GM18505 (cell line): ENCODE data around the gene CCDC57.
"Not testable (repeated sequence)": the region's sequence is repeated elsewhere in the genome, so short reads cannot be mapped to it uniquely, and the experiment has no call there.

Experiments used
- ATAC-seq: cut with Tn5 transposase; IDR thresholded peaks from one replicate; pipeline ENCODE4 v1.9.1; 2021; ENCODE audit not compliant: unreplicated experiment
- POLR2A ChIP-seq: IDR thresholded peaks from 4 replicates; pipeline ENCODE4 v1.6.1; 2011; ENCODE audit warnings: borderline replicate concordance; ENCODE audit not compliant: insufficient read depth, insufficient read length; ENCODE audit errors: extremely low read depth

Gene CCDC57

DNA sequence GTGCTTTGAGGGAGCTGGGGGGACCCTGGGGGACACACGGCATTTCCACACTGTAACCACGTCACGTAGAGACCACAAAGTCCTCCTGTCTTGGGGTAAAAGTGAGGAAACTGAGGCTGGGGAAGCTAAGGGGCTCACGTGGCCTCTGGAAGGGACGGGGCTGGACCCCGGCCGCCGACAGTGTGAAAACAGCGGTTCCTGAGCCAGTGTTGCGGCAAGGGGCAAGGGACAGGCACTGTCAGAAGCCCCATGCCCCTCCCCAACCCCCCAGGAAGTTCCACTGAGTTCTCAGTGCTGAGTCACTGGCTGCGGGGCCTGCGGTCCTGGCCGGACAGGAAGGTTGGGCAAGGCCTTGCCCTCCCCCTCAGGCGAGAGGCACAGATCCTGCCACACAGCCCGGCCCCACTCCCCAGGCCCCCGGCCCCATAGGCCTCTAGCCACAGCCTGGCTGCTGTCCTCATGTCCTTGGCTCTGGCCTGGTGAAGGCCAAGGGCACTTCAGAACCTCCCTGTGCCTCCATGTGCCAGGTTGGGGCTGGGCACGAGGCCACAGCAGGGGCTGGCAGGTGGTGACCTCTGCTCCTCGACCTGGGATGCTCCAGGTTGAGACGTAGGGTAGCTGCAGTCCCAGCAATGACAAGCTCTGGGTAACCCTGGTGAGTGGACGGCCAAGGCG is 5.0 kb upstream of the CCDC57 start:
- ATAC-seq: no peak
- no peak for TF ChIP-seq POLR2A

DNA sequence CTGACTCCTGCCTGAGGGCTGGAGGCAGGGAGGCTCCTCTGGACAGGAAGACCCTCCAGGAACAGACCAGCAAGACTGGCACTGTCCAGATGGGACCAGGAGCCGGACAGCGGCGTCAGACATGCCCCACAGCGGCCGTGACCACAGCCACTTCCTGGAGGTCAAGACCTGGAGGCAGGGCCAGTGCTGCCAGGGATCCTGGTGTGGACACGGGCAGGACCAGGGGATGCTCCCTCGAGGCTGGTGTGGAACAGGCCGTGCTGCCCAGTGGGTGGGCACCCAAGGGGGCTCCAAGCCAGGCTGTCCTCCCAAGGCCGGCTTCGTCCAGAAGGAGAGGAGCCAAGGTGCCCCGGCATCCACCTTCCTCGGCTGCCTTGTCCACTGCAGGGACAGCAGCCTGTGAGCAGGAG is 4.5 kb upstream of the CCDC57 start:
- TF ChIP-seq POLR2A: no peak
- ATAC-seq: no peak

DNA sequence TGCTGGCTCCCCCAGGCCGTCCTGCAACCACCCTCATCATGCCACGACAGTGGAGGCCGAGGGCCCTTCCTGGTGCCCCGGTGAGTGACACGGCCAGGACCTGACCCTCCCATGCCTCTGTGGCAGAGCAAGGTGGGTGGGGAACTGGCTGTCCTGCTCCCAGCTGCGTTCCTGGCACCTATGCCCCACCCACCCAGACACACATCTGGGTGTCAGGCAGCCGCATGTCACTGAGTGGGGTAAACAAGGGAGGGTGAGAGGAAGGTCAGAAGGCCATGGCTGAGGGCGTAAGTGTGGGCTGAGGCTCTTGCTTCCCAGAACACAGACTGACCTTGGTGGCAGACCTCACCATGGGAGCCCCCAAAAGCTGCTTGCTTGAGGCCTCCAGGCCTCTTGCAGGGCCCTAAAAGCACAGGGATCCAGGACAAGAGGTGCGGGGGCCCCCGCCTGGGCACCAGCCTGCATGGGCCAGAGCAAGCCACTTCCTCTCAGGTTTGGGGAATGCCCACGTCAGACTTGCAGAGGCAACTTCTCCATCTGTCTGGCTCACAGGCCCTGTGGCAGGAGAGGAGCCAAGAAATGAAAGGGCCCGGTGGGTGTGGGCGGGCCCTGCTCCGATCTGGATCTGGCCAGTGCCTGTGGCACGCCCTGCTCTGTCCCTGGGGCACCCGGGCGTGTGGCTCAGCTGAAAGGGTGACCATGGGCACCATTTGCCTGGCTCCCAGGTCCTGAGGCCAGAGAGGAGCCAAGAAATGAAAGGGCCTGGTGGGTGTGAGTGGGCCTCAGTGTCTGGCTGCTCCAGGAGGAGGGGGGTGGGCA is 3.9 kb upstream of the CCDC57 start:
- no peak for ATAC-seq
- no peak for TF ChIP-seq POLR2A

DNA sequence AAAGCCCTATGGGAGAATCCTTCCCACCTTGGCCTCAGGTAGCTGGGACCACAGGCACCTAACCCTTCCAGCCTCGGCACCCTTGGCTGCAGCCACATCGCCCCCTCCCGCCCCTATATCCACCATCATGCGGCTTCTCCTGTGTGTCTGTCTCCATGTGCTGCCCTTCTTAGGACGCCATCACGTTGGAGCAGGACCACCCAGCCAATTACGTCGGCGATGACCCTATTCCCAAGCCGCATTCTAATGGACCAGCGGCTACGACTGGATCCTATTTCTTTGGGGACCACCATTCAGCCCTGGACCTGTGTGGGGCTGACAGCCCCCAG is 3.3 kb upstream of the CCDC57 start:
- no peak for ATAC-seq
- no peak for TF ChIP-seq POLR2A

DNA sequence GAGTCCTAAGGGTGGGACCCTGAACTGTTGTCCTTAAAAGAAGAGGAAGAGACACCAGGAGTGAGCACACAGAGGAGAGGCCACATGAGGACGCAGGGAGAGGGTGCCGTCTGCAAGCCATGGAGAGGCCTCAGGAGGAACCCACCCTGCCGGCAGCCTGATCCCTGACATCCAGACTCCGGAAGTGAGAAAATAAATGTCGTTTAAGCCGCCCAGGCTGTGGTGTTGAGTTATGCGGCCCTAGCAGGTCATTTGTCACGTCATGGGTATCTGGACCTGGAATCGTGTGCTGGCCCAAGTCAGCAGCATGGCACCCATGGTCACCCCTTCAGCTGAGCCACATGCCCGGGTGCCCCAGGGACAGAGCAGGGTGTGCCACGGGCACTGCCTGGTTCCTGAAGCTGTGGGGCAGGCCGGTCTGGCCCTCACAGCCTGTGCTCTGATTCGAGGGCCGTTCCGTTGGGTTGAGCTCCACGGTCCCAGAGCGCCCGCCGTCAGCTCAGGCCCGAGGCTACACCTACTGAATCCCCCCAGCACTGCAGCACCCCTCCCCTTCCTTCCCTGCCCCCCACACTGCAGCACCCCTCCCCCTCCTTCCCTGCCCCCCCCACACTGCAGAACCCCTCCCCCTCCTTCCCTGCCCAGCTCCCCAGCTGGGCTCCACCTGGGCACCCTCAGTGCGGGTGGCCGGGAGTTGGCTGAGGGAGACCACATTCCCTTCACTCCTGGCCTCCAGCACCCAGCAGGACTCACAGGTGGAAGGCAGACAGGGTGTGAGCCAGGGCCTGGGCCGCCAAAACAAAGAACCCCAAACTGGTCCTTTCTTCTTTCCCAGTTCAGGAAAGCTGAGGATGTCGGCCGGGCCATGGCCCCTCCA is 2.7 kb upstream of the CCDC57 start:
- TF ChIP-seq POLR2A: no peak
- ATAC-seq: no peak

DNA sequence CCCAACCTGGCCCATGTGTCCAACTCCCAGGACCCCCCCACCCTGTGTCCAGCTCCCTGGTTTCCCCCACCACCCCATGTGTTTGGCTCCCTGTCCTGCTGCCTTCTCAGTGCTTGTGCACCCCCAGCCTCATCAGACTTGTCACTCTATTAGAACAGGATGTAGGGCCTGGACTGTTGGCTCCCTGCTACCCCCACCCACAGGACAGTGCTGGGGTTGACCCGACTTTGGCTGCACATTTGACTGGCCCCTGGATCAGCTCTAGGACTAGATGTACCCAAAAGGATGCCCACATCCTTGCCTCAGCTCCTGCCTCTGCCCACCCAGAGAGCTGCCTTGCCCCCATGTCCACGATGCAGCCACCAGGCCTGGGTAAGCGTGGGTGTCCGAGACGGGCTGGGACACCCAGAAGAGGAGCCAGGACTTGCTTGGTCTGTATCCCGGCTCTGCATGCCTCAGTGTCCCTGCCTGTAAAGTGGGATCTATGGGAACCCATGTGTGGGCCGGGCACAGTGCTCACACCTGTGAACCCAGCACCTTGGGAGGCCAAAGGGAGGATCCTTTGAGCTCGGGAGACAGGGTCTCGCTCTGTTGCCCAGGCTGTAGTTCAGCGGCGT is 1.5 kb upstream of the CCDC57 start:
- ATAC-seq: no peak
- no peak for TF ChIP-seq POLR2A

DNA sequence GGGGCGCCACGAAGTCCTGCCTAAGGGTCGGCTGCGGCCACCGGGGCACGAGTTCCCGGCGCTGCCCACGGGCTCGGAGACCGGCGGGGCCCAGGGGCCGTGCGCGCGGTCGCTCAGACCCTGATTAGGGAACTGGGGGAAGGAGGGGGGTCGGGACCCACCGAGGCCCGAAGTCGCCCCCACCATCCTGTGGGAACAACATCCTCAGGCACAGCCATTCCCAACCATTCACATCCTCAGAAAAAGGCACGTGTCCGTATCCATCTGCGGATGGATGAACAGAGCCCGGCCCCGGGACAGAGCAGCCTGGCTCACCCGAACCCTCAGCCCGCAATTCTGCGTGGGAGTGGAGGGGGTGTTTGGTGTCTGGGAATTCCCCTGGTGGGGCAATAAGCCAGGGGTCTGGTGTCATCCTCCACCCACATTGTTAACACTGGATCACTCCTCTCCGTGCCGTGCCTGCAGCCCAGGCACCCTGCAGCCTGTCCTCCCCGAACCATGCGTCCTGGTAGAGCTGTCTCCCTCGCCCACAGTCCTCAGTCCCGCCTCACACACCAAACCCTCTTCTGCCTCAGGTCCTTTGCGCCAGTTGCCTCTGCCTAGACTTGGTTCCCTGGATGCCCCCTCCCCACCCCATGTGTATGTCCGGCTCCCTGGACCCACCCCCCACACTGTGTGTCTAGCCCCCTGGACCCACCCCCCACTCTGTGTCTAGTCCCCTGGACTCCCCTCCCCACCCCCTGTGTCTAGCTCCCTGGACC is 789 bp upstream of the CCDC57 start:
- peak; percentile 12 for TF ChIP-seq POLR2A
- peak; percentile 12 for ATAC-seq

DNA sequence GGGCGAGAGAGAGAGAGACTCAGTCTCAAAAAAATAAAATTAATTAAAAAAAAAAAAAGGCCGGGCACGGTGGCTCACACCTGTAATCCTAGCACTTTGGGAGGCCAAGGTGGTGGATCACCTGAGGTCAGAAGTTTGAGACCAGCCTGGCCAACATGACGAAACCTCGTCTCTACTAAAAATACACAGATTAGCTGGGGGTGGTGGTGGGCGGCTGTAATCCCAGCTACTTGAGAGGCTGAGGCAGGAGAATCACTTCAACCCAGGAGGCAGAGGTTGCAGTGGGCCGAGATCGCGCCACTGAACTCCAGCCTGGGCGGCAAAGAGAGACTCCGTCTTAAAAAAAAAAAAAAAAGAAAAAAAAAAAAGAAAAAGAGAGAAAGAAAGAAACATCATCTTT is 2.0 kb downstream of the CCDC57 start:
- ATAC-seq: not testable (repeated sequence)

DNA sequence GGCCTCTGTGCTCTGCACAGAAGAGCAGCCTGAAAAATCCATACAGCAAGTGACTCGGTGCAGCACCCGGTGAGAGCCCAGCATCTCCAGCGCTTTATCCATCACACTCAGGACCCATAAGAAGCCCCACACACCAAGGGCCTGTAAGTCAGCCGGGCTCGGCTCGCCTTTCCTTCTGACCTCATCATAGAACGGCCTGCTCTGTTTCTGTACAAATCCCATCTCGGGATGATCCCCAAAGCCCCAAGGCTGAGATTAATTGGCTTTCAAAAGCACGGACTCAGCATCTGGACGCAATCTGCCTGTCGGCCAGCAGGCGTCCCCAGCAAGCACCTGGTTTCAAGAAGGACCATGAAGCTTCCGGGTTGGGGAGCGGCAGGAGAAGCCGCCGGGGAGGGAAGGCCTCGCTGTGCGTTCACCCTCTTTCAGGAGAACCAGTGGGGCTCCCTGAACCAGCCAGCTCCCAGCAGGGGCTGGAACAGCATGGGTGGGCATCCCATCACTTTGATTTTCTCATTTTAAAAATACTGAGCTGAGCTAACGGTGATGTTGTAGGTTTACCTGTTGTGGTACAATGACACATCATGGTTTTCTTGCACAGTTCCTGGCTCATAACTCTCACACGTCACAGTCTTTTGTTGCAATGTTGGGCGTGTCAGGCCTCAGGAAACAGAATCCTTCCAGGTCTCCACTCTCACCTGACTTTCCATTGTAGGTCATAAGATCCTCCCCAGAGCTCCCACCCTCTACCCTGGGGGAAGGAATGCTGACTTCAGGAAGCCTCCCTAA is 6.7 kb downstream of the CCDC57 start:
- TF ChIP-seq POLR2A: peak; percentile 92
- peak; percentile 64 for ATAC-seq

DNA sequence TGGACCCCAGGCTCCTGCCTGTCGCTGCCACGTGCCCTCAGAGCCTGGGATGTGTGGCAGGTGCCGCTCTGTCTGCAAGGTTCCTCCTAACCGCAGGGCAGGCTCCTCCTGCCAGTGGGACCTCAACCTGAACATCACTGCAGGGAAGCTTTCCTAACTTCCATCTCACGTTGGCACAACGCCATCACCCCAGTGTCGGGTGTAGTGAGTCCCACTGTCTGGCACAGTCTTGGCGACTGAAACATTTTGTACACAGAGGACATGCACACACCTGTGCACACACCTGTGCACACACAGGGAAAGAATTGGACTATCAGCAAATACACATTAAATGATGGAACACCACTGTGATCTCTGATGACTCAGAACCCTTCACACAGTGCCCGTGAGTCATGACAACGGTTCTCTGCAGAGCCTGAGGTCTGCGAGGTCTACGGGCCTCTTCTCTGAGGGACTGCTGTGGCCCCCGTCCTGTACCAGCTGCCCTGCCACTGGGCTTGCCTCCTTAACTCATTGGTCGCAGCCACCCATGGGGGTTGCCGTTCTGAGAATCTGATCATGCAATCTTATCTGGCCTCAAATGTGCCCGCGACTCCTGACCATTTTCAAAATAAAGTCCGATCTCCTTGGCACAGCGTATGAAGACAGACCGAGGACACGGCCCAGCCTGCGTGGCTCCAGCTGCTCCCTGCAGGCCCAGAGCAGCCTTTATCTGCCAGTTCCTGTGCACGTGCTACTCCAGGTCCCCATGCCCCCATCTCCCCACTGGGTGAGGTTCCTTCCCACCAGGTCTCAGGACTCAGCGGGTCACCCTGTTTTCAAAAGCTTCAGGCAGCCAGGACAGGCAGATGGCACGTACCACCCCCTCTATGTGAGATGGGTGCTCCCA is 7.6 kb downstream of the CCDC57 start:
- ATAC-seq: no peak
- no peak for TF ChIP-seq POLR2A

DNA sequence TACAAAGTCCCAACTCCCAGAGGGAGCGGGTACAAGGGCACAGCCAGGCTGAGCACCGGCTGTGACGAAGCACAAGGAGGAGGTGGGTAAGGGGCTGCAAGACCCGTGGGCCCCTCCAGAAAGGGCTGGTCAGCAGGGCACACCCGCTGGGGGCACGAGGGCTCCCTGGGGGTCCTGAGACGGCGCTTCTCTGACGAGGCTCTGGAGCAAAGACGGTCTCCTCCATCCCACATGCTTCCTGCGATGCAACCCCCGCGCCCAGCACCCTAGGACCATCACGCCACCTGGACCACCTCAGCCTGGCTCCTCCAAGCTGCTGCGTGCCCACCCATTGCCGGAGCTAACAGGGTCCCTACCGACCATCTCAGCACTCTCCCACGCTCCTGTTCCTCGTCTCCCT is 8.7 kb downstream of the CCDC57 start:
- no peak for ATAC-seq
- TF ChIP-seq POLR2A: no peak
